BE2C (cell line): Measurements from ENCODE around the gene GATD1.
"Not testable (repeated sequence)": the region's sequence is repeated elsewhere in the genome, so short reads cannot be mapped to it uniquely, and the experiment has no call there.

Source experiments
- DNase-seq: peaks from one replicate; pipeline ENCODE4 v3.0.0-alpha.2; 2020
- H3K27me3 ChIP-seq: fragments of 250-450 bp; sonication (Bioruptor Pico); 2 replicates; pipeline ENCODE4 v1.5.1; 2020; ENCODE audit warnings: mild to moderate bottlenecking
- H3K36me3 ChIP-seq: fragments of 250-450 bp; sonication (Bioruptor Pico); 2 replicates; pipeline ENCODE4 v1.5.1; 2020; ENCODE audit warnings: mild to moderate bottlenecking
- H3K4me1 ChIP-seq: fragments of 250-450 bp; sonication (Bioruptor Pico); 2 replicates; pipeline ENCODE4 v1.5.1; 2020
- H3K4me3 ChIP-seq: 2 replicates; pipeline ENCODE4 v1.5.1; 2011; ENCODE audit warnings: low read depth, low read length
- H3K9me3 ChIP-seq: fragments of 250-450 bp; sonication (Bioruptor Pico); 2 replicates; pipeline ENCODE4 v1.5.1; 2020
- CTCF ChIP-seq: IDR thresholded peaks from 2 replicates; pipeline ENCODE4 v1.5.1; 2012; ENCODE audit warnings: mild to moderate bottlenecking, low read depth, low read length

Gene GATD1

GRCh38 chr11:742156-742546 is 35.1 kb downstream of the GATD1 start:
- no peaks in the 10 kb centered on the region for H3K9me3 ChIP-seq

GRCh38 chr11:737899-738298 is 39.4 kb downstream of the GATD1 start:
- H3K4me3 ChIP-seq, H3K4me1 ChIP-seq, DNase-seq, H3K36me3 ChIP-seq, H3K9me3 ChIP-seq, H3K27me3 ChIP-seq: not testable (repeated sequence)

More at GRCh38 chr11:742156-742546, 35.1 kb downstream of the GATD1 start:
- no peaks in the 10 kb centered on the region for H3K4me1 ChIP-seq
- no peaks in the 10 kb centered on the region for H3K27me3 ChIP-seq
- H3K4me3 ChIP-seq = no peak overlapping the region
- TF ChIP-seq CTCF = no peak
- DNase-seq = no peak
- no peaks in the 10 kb centered on the region for H3K36me3 ChIP-seq

- TF ChIP-seq CTCF = no peak
- Histone ChIP-seq H3K4me1 (no peaks in the 10 kb centered on the region), H3K36me3 (no peaks in the 10 kb centered on the region), H3K27me3 (no peaks in the 10 kb centered on the region), H3K9me3 (no peaks in the 10 kb centered on the region), H3K4me3 (no peak overlapping the region)
- no peak for DNase-seq
Observed at GRCh38 chr11:737366-737765, 39.9 kb downstream of the GATD1 start.

- not testable (repeated sequence) for H3K4me3 ChIP-seq, DNase-seq, H3K4me1 ChIP-seq, H3K9me3 ChIP-seq, H3K27me3 ChIP-seq, H3K36me3 ChIP-seq
Observed at GRCh38 chr11:734541-734940, 42.7 kb downstream of the GATD1 start.

GRCh38 chr11:733072-733471 is 44.2 kb downstream of the GATD1 start:
- Histone ChIP-seq H3K4me3 (no peak overlapping the region), H3K9me3 (no peaks in the 10 kb centered on the region), H3K36me3 (no peaks in the 10 kb centered on the region), H3K27me3 (no peaks in the 10 kb centered on the region), H3K4me1 (no peaks in the 10 kb centered on the region)
- DNase-seq = no peak
- no peak for TF ChIP-seq CTCF

- no peaks in the 10 kb centered on the region for H3K36me3 ChIP-seq
- DNase-seq = no peak
- H3K4me1 ChIP-seq = no peaks in the 10 kb centered on the region
- no peaks in the 10 kb centered on the region for H3K9me3 ChIP-seq
- H3K4me3 ChIP-seq = no peak overlapping the region
- TF ChIP-seq CTCF = no peak
- peaks cover 17% of the 10 kb centered on the region for H3K27me3 ChIP-seq
Observed at GRCh38 chr11:729492-730074, 47.7 kb downstream of the GATD1 start.

GRCh38 chr11:728901-729491 is 48.3 kb downstream of the GATD1 start:
- DNase-seq = no peak
- no peak for TF ChIP-seq CTCF
- Histone ChIP-seq H3K4me1 (no peaks in the 10 kb centered on the region), H3K4me3 (no peak overlapping the region), H3K27me3 (peaks cover 17% of the 10 kb centered on the region), H3K36me3 (no peaks in the 10 kb centered on the region), H3K9me3 (no peaks in the 10 kb centered on the region)
